ENCODE measurements around the gene FBXL7. TPM values are rescaled to one million over a fixed set of nuclear protein-coding genes. Genes with fewer than 3 reads are reported as not detected.

The FBXL7 gene
- polyA plus RNA-seq, 1 donor (not counting 4 experiments of a cell fraction or from before 2014, with no cell fraction given), result 0.22 TPM

DNA sequence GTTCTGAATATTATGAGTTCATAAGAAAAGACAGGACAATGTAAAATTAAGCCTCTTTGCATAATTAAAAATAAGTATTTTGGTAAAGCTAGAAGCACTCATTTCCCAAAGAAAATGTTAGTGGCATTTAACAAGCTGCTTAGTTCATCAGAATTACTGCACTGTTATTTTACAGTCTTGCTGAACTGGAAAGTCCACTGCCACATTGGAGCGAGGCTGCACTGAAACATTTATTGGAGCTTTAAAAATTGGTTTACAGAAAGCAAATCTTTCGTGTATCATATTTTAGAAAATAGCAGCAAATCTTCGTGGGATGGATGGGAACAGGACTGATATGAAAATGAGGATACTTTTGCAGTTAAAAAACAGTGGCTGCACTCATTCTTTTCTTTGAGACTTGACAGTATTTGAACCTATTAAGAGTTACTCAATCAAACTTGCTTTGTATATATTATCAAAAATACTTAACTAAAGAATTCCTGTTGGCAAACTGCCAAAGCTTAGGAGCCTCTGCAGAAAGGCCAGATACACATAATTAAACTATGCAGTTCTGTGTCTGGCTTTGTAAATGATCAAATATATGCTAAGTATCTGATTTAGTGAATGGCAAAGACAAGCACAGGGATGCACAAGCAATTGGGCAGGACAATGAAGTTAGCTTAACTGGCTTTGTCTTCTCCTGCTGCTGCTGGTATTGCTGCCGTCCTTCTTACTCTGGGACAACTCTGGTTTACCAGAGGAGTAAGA lies 16.5 kb upstream of the FBXL7 start:
- Histone ChIP-seq H2AFZ (ENCODE audit: control insufficient read depth, low read length) (no peak overlapping the region), H3K79me2 (ENCODE audit: control insufficient read depth, insufficient read depth, low read length) (no peaks in the 10 kb centered on the region), H3K4me2 (ENCODE audit: control insufficient read depth, extremely low read depth, insufficient read depth, low read depth, low read length) (no peak overlapping the region), H3K9me3 (ENCODE audit: control insufficient read depth, low read depth, low read length) (no peaks in the 10 kb centered on the region), H3K27me3 (ENCODE audit: control insufficient read depth, extremely low read depth, insufficient read depth, low read length) (no peaks in the 10 kb centered on the region), H3K4me1 (ENCODE audit: control insufficient read depth, extremely low read depth, insufficient read depth, low read length) (no peaks in the 10 kb centered on the region), H4K20me1 (ENCODE audit: control insufficient read depth, extremely low read depth, insufficient read depth, low read length) (no peaks in the 10 kb centered on the region), H3K27ac (ENCODE audit: control insufficient read depth, insufficient read depth, low read length) (no peak overlapping the region), H3K9ac (ENCODE audit: control insufficient read depth, extremely low read depth, insufficient read depth, low read length) (no peak overlapping the region), H3K4me3 (ENCODE audit: control insufficient read depth in 2 of 3, extremely low read depth in 1 of 3, insufficient read depth in 2 of 3, low read depth in 1 of 3, low read length in 3 of 3) (no peak overlapping the region), H3K9me1 (ENCODE audit: control insufficient read depth, extremely low read depth, insufficient read depth, low read length) (no peaks in the 10 kb centered on the region), H3K36me3 (ENCODE audit: control insufficient read depth in 2 of 2, extremely low read depth in 1 of 2, insufficient read depth in 2 of 2, low read length in 2 of 2) (no peaks in the 10 kb centered on the region)
- FAIRE-seq, result no peak
- no peak for DNase-seq (ENCODE audit: low read depth, low spot score)
- TF ChIP-seq, protein P1, sequence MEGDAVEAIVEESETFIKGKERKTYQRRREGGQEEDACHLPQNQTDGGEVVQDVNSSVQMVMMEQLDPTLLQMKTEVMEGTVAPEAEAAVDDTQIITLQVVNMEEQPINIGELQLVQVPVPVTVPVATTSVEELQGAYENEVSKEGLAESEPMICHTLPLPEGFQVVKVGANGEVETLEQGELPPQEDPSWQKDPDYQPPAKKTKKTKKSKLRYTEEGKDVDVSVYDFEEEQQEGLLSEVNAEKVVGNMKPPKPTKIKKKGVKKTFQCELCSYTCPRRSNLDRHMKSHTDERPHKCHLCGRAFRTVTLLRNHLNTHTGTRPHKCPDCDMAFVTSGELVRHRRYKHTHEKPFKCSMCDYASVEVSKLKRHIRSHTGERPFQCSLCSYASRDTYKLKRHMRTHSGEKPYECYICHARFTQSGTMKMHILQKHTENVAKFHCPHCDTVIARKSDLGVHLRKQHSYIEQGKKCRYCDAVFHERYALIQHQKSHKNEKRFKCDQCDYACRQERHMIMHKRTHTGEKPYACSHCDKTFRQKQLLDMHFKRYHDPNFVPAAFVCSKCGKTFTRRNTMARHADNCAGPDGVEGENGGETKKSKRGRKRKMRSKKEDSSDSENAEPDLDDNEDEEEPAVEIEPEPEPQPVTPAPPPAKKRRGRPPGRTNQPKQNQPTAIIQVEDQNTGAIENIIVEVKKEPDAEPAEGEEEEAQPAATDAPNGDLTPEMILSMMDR (optimal IDR thresholded peaks at IDR 0.05 in 1 of 3, IDR thresholded peaks at IDR 0.05 in 1 of 3, conservative IDR thresholded peaks at IDR 0.05 in 1 of 3; ENCODE audit: extremely low read depth in 1 of 3, insufficient read depth in 2 of 3, low read length in 3 of 3), result no peak
- TF ChIP-seq EZH2 (IDR thresholded peaks at IDR 0.05; ENCODE audit: low read length), result no peak
- dilution Hi-C loops (cut with MboI; ENCODE audit: extremely low pct_ligation_motif_present, low sequenced_read_pairs), result no loop called here

DNA sequence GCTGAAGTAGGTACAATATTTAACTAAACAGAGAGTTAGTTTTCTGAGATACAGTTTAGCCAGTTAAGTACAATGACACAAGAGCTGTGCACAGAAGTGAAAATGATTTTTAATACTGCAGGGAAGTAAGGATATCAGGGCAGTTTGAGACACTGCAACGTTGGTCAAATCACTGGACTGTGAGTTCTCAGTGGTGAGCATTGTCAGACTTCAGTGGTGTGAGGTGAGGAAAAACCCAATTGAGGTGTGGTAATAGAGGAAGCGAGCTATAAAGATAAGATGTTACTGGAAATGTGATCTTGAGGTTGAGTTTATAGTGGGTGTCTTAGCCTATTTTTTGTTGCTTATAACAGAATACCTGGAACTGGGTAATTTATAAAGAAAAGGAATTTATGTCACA lies 12.8 kb upstream of the FBXL7 start:
- Histone ChIP-seq H3K27ac (ENCODE audit: control insufficient read depth, insufficient read depth, low read length) (no peak overlapping the region), H3K36me3 (ENCODE audit: control insufficient read depth in 2 of 2, extremely low read depth in 1 of 2, insufficient read depth in 2 of 2, low read length in 2 of 2) (no peaks in the 10 kb centered on the region), H4K20me1 (ENCODE audit: control insufficient read depth, extremely low read depth, insufficient read depth, low read length) (no peaks in the 10 kb centered on the region), H3K79me2 (ENCODE audit: control insufficient read depth, insufficient read depth, low read length) (no peaks in the 10 kb centered on the region), H3K4me2 (ENCODE audit: control insufficient read depth, extremely low read depth, insufficient read depth, low read depth, low read length) (no peak overlapping the region), H2AFZ (ENCODE audit: control insufficient read depth, low read length) (no peak overlapping the region), H3K9ac (ENCODE audit: control insufficient read depth, extremely low read depth, insufficient read depth, low read length) (no peak overlapping the region), H3K27me3 (ENCODE audit: control insufficient read depth, extremely low read depth, insufficient read depth, low read length) (no peaks in the 10 kb centered on the region), H3K4me1 (ENCODE audit: control insufficient read depth, extremely low read depth, insufficient read depth, low read length) (no peaks in the 10 kb centered on the region), H3K9me3 (ENCODE audit: control insufficient read depth, low read depth, low read length) (no peaks in the 10 kb centered on the region), H3K9me1 (ENCODE audit: control insufficient read depth, extremely low read depth, insufficient read depth, low read length) (no peaks in the 10 kb centered on the region), H3K4me3 (ENCODE audit: control insufficient read depth in 2 of 3, extremely low read depth in 1 of 3, insufficient read depth in 2 of 3, low read depth in 1 of 3, low read length in 3 of 3) (no peak overlapping the region)
- dilution Hi-C loops (cut with MboI; ENCODE audit: extremely low pct_ligation_motif_present, low sequenced_read_pairs), result no loop called here
- DNase-seq (ENCODE audit: low read depth, low spot score), result no peak
- no peak for FAIRE-seq
- TF ChIP-seq, protein P1 (optimal IDR thresholded peaks at IDR 0.05 in 1 of 3, IDR thresholded peaks at IDR 0.05 in 1 of 3, conservative IDR thresholded peaks at IDR 0.05 in 1 of 3; ENCODE audit: extremely low read depth in 1 of 3, insufficient read depth in 2 of 3, low read length in 3 of 3), result no peak
- no peak for TF ChIP-seq EZH2 (IDR thresholded peaks at IDR 0.05; ENCODE audit: low read length)
